Stimulated activated CD8-positive, alpha-beta memory T cell treated with anti-CD3 and anti-CD28 coated beads, Interleukin-12 subunit alpha, Interleukin-12 subunit beta, amount 100 ng/mL, for 1 hour (primary cell): Measurements from ENCODE around the gene ZBED2.
"Not testable (repeated sequence)": the region's sequence is repeated elsewhere in the genome, so short reads cannot be mapped to it uniquely, and the experiment has no call there.

ENCODE experiments used
- DNase-seq: peaks from one replicate; pipeline ENCODE4 v3.0.0-alpha.2; 2020; ENCODE audit warnings: low read depth

ZBED2 gene, protein sequence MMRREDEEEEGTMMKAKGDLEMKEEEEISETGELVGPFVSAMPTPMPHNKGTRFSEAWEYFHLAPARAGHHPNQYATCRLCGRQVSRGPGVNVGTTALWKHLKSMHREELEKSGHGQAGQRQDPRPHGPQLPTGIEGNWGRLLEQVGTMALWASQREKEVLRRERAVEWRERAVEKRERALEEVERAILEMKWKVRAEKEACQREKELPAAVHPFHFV

DNA sequence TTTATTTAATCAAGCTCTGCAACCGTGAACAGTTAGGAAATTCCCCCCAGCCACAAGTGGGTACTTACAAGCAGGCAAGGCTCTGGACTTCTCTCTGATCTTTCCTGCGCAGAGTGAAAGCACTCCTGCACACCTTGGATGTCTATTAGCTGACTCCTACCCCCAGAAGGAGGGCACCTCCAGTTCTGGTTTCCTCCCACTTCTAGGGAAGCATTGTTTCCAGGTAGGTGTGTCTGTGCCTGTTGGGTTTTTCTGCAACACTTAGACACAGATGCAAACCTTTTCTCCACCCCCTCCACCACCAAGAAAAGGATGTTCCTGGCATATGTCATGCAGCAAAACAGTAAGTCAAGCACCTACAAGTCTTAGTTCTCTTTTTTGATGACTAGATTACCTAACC is at the start of gene ZBED2:
Gene ZBED2 (minus strand): TSS at position 115 of the 400 bp plus-strand sequence. CDS start 1,145 bp downstream, outside the sequence.
- no peak for DNase-seq

DNA sequence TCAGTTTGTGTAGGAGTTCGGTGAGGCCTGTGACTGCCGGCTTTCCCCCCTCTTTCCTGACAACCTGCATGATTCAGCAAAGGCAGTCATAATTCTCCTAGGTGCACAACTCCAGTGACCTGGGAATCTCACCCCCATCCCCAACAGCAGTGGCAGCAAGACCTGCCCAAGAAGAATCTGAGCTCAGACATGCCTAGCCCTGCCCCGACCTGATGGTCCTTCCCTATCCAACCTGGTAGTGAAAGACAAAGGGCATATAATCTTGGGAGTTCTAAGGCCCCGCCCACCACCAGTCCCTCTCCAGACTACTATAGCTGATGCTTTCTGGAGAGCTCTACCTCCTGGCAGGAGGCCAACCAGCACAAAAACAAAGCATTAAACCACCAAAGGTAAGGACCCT is 44.2 kb upstream of the ZBED2 start:
- DNase-seq = no peak

DNA sequence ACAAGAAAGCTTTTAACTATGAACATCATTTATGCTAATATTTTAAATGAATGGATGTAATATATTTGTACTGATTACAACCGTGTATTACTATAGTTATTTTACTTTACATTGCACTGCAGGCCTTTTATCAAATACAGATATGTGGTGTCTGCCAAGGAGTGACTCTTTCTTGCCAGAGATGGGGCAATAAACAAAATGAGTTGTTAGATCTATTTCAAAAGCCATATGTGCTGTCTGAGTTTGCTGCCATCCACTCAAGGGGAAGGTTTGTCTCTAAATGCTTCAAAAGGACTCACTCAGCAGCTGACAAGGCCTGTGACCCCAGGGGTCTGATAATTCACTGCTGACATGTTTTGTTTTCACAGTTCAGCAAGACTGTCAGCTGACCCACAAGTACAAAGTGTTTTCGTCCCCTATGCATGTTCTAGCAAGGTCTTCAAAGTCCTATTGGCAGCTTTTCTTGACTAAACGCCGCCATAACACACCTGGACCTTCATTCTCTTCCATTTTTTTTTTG is 41.3 kb upstream of the ZBED2 start:
- DNase-seq = no peak

DNA sequence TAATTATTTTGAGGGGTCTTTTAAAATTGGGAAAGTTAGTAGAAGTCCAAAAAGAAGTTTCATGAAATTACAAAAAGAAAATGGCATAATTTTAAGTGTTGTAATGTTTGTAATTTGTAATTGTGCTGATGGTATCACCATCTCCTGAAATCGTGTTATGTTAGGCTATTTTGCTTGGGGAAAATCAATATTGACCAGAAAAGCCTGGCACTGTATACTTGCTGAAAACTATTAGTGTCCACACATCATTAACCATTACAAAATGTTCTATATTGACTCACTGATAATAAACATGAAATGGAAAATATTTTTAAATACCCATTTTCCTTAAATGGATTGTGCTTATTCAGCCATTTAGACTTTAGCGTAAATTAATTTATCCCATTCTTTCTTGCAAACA is 40.3 kb upstream of the ZBED2 start:
- no peak for DNase-seq

DNA sequence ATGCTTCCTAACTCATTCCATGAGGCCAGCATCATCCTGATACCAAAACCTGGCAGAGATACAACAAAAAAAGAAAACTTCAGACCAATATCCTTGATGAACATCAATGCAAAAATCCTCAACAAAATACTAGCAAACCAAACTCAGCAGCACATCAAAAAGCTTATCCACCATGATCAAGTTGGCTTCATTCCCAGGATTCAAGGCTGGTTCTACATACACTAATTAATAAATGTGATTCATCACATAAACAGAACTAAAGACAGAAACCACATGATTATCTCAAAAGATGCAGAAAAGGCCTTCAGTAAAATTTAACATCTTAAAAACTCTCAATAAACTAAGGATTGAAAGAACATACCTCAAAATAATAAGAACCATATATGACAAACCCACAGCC is 35.5 kb upstream of the ZBED2 start:
- not testable (repeated sequence) for DNase-seq

DNA sequence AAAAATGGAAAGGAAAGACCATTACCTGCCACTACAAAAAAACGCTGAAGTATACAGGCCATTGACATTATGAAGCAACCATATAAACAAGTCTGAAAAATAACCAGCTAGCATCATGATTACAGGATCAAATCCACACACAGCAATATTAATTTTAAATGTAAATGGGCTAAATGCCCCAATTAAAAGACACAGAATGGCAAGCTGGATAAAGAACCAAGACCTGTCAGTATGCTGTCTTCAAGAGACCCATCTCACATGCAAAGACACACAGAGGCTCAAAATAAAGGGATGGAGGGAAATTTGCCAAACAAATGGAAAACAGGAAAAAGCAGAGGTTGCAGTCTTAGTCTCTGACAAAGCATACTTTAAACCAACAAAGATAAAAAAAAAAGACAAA is 33.9 kb upstream of the ZBED2 start:
- not testable (repeated sequence) for DNase-seq

DNA sequence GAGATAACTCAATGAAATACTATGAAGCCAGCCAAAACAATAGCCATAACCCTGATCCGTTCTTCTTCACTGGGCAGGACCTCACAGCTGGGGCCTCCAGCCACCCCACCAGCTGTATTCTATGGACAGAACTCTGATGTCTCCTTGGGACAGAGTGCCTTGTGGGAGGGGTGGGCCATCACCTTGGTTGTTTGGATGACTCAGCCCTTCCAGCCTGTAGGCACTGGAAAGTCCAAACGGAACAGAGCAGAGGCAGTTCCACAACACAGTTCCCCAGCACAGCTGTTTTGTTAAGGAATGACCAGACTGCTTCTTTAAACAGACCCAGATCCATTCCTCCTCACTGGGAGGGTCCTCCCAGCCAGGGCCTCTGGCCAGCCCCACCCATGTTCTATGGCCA is 31.9 kb upstream of the ZBED2 start:
- no peak for DNase-seq

DNA sequence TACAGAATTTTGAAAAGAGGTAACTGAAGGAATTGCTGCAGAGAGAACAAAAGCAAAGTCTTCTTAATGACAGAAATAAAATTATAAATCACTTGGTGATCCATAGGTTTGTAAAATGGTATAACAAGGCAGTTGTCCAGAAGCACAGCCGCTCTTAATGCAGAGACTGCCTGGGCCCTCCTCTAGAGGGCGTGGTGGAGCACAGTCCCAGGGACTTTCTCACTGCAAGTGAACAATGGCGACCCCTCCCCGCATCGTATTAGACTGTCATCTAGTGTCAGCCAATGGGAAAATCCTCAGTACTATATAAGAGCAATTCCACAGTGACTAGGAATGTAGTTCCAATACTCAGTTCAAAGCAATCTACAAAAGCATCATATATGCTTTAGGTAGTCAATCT is 26.4 kb upstream of the ZBED2 start:
- no peak for DNase-seq

DNA sequence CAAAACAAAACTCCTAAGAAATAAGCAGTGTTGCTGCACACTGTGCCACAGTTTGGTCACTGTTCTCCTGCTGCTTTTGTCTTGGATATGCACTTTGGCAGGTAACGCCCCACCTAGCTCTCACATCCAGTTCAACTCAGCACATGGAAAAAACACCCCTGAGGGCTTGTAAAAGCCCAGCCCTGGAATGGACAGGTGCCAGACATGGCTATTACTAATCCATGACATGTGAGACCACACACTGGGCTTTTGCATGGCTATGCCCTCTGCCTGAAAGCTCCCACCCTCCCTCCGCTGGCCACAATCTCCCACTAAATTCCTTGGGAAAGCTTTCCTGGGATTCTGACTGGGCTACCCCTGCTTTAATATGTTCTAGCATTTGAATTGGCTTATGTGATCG is 24.7 kb upstream of the ZBED2 start:
- no peak for DNase-seq

DNA sequence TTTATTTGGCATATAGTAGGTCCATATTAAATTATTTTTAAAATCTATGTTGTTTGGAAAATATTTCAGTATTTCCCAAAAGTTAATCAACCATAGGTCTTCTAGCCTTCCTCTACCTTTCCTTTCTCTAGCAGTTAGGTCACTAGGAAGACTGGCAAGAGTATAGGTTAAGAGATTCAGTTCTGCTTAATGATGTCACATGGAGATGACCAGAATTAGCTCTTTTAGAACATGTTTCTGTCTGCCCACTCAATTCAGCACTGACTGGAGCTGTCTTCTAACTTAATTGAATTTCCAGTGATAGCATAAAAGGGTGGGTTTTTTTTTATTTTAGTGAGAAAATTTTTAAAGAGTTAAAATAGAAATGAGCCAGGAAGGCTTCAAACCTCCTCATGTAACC is 23.8 kb upstream of the ZBED2 start:
- DNase-seq = no peak

DNA sequence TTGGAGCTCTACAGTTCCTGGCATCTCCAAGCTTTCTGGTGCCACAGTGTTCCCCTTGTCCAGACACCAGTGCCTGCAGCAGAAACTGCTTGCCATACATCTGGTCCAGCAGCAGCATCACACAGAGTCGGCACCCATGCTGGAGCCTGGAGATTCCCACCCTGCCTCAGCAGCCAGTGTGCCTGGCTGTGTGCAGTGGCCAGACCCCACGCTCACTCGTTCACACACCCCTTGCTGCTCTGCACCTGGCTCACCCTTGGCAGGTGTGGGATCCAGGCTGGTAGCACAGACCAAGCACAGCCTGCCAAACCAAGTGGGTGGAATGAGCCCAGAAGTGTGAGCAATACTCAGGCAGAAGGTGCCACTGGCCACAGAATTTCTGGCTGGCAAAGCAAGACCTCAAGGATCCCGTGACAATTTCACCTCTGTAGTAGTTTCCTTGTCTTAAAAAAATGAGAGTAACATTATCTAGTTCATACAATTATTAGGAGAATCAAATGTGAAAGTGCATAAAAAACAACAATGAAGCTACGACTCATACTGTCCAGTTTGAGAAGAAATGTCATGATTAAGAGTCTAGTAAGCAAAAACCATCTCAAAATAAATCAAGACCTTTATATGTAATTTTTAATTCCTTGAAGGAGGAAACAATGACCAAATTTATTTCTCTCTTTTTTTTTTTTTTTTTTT is 22.9 kb upstream of the ZBED2 start:
- DNase-seq = no peak

DNA sequence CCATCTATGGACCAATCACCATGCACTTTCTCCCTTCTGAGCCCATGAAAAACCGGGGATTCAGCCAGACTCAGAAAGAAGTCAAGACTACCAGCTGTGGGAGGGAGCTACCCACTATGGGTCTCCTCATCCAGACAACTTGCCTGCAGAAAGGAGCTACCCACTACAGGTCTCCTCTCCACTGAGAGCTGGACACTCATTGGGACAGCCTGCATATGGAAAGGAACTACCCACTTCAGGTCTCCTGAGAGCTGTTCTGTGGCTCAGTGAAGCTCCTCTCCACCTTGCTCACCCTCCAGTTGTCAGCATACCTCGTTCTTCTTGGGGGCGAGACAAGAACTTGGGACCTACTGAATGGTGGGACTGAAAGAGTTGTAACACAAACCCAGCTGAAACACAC is 22.3 kb upstream of the ZBED2 start:
- DNase-seq = no peak

DNA sequence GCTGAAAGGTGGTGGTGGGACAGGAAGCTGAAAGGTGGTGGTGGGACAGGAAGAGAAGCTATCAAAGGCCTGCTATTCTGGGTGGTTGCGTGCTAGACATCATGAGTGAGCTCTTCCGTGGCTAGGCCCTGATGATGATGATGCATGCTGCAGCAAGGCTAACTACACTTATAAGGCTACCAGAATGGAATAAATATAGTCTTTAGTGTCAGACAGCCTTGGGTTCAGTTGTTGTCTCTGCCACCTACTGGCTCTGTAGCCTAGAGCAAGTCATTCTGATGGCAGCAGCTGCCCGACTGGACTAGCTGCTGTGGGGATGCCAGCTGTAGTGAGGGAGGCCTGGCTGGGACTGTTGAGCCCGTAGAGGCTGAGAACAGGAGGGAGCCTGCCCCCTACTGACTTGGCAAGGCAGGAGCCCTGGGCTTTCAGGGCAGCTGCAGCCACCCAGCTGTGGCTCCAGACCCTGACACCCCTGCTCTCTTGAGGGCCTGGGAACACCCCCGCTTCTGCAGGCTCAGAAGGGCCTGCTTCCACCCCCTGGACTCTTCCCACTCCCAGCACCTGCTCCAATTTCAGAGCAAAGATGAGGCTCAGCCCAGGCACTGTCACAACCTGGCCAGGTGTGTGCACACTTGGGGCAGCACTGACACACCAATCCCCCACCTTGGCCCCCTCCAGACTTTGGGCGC is 21.4 kb upstream of the ZBED2 start:
- DNase-seq = peak; percentile 27

DNA sequence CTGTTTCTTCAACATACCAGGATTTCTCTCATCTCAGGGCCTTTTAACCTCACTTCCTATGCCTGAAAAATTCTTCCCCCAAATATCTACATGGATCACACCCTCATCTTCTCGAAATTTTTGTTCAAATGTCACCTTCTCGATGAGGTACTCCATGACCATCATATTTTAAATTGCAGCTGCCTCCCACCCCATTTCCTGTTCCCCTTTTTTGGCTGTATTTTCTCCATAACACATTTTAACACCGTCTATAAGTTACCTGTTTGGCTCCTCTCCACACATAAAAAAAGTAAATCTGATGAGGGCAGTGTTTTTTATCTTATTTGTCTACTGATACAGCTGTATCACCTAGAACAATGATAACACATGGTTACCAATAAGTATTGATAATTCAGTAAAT is 20.7 kb upstream of the ZBED2 start:
- no peak for DNase-seq

DNA sequence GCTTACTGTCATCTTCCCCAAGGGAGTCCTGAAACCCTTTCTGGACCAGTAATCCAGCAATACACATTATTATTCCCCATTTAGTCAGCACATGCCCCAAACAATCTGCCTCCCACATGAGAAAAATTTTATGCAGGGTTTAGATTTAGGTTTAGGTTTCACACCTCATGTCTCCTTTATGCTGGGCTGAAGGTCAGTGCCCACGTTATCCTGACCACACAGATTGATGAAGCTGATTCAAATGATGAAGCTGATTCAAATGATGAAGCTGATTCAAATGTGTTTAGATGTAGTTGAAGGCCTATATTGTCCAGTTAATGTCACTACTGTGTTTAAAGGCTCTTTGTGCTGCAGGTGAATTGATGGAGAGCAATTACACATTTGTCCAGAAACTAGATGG is 18.1 kb upstream of the ZBED2 start:
- no peak for DNase-seq

DNA sequence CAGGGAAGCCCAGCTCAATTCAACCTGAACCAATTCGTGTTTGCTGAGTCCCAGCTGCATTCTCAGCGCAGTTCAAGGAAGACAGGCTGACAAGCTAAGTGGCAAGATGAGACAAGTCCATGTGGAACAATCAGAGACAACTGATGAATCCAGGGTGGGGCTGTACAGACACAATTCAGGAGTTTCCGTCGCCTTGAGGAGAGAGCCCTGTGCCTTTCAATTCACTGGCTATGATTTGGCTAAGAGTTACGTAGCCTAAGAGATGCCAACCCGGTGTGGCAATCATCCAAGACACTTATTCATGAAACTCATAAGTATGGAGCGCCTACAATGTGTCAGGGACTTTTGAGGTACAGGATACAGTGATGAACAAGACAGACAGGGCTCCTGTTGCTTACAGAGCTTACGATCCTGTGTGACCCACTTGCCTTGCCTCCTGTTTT is 15.5 kb upstream of the ZBED2 start:
- DNase-seq = no peak

DNA sequence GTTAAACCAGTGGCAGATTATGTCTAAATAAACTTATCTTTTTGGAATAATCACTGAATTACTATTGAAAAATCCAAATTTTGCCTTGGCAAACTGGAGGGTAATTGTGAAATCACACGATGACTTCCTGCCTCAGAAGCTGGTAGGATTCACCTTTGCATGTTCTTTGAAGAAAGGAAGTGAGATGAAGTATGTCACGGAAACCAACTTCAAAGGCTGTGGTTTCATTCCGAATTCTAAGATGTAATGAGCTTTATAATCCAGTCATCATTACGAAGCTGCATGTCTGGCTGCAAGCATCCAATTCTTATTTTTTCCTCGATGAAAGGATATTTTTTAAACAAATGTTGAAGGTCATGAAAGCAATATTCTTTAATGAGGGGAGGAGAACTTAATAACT is 15.0 kb upstream of the ZBED2 start:
- peak; percentile 35 for DNase-seq

DNA sequence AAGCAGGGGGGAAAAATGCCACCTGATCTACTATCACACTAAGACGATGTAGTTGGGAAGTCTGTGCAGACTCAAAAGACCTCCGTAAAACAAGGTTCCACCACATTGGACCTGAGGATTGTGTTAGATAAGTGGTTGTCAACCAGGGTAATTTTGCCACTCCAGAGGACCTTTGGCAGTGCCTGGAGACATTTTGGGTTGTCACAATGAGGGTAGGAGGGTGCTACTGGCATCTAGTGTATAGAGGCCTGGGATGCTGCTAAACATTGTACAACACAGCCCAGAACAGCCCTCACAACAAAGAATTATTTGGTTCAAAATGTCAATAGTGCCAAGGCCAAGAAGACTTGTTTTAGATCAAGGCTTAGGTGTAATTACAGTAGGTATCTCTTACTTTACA is 14.6 kb upstream of the ZBED2 start:
- no peak for DNase-seq

DNA sequence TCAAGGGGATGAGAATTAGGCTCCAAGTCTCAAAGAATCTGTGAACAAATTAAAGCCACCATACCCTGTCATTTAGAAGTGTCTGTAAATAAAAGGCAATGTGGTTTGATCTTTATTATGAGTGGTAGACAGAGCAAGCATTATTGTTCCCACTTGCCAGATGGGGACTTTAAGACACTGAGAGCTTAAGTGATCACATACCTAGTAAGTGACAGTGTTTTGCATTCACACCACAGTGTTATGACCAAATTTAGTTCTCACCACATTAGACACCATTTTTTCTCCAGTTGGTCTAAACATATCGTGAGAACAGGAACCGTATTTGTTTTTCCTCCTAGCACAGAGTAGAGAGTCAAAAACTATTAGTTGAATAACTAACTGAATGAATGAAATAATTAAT is 13.2 kb upstream of the ZBED2 start:
- no peak for DNase-seq

DNA sequence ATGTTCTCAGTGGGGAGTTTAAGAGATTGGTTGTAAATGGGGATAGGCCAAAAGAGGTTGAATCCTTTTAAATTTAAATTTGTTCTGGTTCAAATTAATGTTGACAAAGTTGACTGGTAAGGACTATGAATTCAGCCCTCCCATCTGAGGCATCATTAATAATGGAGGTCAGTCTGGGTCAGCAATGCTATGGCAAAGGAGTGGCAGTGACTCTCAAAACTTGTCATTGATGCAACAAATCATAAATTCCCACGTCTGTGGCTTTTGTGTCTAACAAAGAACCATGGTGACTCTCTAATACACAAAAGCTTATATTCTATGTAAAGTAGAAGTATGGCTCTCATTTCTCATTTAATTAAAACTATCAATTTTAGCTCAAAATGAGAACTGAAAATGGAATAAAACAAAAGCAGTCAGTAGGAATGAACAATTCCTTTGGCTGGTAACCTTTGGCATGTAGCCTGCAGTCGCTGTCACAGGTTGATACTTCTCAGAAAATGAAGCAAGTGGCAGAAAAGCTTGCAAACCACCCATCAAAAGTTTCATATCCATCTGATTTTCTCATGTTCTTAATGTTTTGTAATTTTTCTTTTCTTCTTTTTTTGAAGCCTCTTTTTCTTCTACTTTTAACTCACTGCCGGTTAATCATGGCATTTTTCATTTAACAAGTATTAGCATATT is 12.2 kb upstream of the ZBED2 start:
- no peak for DNase-seq

DNA sequence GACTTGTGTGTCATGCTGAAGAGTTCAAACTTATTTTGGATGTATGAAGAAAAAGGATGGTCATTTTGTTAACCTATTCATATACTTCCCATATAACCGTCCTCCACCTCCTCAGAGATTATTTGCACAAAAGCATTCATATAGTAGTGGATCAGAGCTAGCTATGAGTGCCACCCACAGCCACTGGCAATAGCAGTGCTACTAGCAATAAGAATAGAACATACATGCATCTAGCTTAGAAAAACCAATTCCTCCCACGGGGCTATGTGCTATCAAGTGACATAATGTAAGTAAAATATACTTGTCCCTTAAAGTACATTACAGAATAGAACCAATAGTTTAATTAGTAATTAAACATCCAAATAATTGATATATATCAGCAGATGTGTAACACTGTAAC is 10.3 kb upstream of the ZBED2 start:
- DNase-seq = no peak

DNA sequence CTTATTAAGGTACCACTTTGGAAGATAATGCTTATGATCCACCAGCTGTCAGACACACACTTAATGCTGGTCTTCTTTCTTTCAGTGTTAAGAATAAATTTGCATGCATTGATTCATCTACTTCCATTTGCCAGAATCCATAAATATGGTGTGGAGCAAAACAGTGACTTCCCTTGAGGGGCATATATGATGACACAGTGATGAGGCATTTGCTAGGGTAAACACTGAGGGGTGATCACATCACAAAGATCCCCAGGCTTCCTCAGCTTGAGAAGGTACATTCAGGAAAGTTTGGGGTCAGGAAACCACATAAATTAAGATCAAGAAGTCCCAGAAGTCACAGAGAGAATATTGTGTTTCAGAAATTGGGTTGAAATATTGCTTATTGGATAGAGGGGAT is 9.9 kb upstream of the ZBED2 start:
- no peak for DNase-seq

DNA sequence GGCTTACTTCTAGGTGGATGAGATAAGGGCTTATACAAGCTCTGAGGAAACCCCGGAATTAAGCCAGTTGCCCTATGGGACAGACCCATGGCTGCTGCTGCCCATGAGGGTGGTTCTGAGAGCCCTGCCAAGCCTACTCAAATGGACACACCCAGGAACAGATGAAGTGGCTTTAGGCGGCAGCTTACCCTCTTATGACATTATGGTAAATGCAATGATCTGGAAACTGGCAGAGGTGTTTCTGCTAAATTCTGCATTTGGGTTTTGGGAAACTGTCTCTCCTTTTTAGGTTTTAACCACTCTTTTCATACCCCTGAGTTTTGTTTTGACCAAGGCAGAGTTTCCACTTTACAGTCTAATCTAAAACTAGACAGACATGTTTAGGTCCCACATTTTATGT is 9.0 kb upstream of the ZBED2 start:
- DNase-seq = no peak
